Small intestine (tissue), 7 donors: Measurements from ENCODE around the gene PALLD. TPM values are rescaled to one million over a fixed set of nuclear protein-coding genes. Genes with fewer than 3 reads are reported as not detected.

Source experiments
- DNase-seq, 2 donors: peaks; one replicate each; pipeline versions ENCODE4 v3.0.0 to v3.0.0-alpha.2; 2013
- FAIRE-seq: peaks from 2 replicates; lab custom pipeline; 2012; peaks lifted over from hg19 to GRCh38; lab: Jason Lieb, UNC
- H3K27ac ChIP-seq, 3 donors: one replicate each; pipeline ENCODE4 v1.5.1; 2013; ENCODE audit warnings: low read length in 2 of 3, mild to moderate bottlenecking in 2 of 3, control low read depth in 1 of 3, inconsistent platforms in 1 of 3, low read depth in 1 of 3, moderate library complexity in 1 of 3
- H3K27me3 ChIP-seq, 3 donors: one replicate each; pipeline ENCODE4 v1.6.1; 2013; ENCODE audit warnings: low read length in 3 of 3, inconsistent platforms in 1 of 3; ENCODE audit not compliant: control insufficient read depth in 3 of 3, insufficient read depth in 3 of 3
- H3K36me3 ChIP-seq, 3 donors: one replicate each; pipeline ENCODE4 v1.6.1; 2013; ENCODE audit warnings: low read length in 3 of 3, inconsistent platforms in 1 of 3, low read depth in 1 of 3, mild to moderate bottlenecking in 1 of 3, moderate library complexity in 1 of 3; ENCODE audit not compliant: control insufficient read depth in 3 of 3, insufficient read depth in 2 of 3
- H3K4me1 ChIP-seq, 3 donors: one replicate each; pipeline ENCODE4 v1.6.1; 2013; ENCODE audit warnings: low read length in 2 of 3, inconsistent platforms in 1 of 3, low read depth in 1 of 3, mild to moderate bottlenecking in 1 of 3, moderate library complexity in 1 of 3; ENCODE audit not compliant: control insufficient read depth in 3 of 3, insufficient read depth in 2 of 3
- H3K4me3 ChIP-seq, 3 donors: one replicate each; pipeline ENCODE4 v1.5.1; 2013; ENCODE audit warnings: low read length in 3 of 3, control low read depth in 1 of 3, inconsistent platforms in 1 of 3, low read depth in 1 of 3, mild to moderate bottlenecking in 1 of 3, moderate library complexity in 1 of 3
- H3K9me3 ChIP-seq, 2 donors: one replicate each; pipeline ENCODE4 v1.6.1; 2013; ENCODE audit warnings: low read depth in 1 of 2, low read length in 1 of 2; ENCODE audit not compliant: control insufficient read depth in 2 of 2, insufficient read depth in 1 of 2
- WGBS, 3 donors: extraction: QIAGEN DNeasy Blood & Tissue Kit; methylation state at CpG; one replicate each; pipeline ENCODE4 v1.1.7; 2013; 5-methylcytosine and 5-hydroxymethylcytosine counted together
- polyA plus RNA-seq, 4 donors: library from polyadenylated mRNA; stranded (reverse) in 3 of 4; unstranded in 1 of 4; fragments of 200-250 nt in 3 of 4; fragments of 120-200 nt in 1 of 4; gene quantifications; one replicate each; pipeline versions ENCODE4 v1.2.1 to v1.2.3, GENCODE V29; 2013
- donor health status: healthy with polysubstance abuse.
- donor health status: control.
- donor health status: control.
- donor health status: Bipolar disorder and iron deficiency.
- donor health status: healthy.

The PALLD gene
- polyA plus RNA-seq, 4 donors = 31.3 to 58.9 (median 38.0) TPM

GRCh38 chr4:168794092-168794707, 297.3 kb downstream of the PALLD start:
- Histone ChIP-seq H3K27ac (no peak overlapping the region), H3K4me1 (peaks cover 2 to 28% (median 3%) of the 10 kb centered on the region in 3 donors), H3K9me3 (peaks cover 0 to 2% of the 10 kb centered on the region in 2 donors), H3K4me3 (no peak overlapping the region), H3K36me3 (peaks cover 0 to 4% (median 0%) of the 10 kb centered on the region in 3 donors), H3K27me3 (no peaks in the 10 kb centered on the region)
- WGBS, 3 donors = 85 to 96% (median 91%) methylated on average over 20 of the region's 20 CpGs
- FAIRE-seq = no peak
- no peak for DNase-seq

- Histone ChIP-seq H3K4me1 (peaks cover 2 to 28% (median 3%) of the 10 kb centered on the region in 3 donors), H3K27me3 (no peaks in the 10 kb centered on the region), H3K36me3 (peaks cover 0 to 4% (median 0%) of the 10 kb centered on the region in 3 donors), H3K27ac (no peak overlapping the region), H3K4me3 (no peak overlapping the region), H3K9me3 (peaks cover 0 to 2% of the 10 kb centered on the region in 2 donors)
- WGBS, 3 donors = 90 to 96% (median 94%) methylated on average over 3 of the region's 3 CpGs
- FAIRE-seq (no peak), DNase-seq (no peak)
Measured at GRCh38 chr4:168794881-168795280, 298.0 kb downstream of the PALLD start.

GRCh38 chr4:168795346-168795745, 298.5 kb downstream of the PALLD start:
- DNase-seq (no peak), FAIRE-seq (no peak)
- peaks cover 0 to 2% of the 10 kb centered on the region in 2 donors for H3K9me3 ChIP-seq
- H3K27ac ChIP-seq = peak overlapping the region in 1 of 3 donors; percentile 40
- no peak overlapping the region for H3K4me3 ChIP-seq
- no peaks in the 10 kb centered on the region for H3K27me3 ChIP-seq
- 92 to 97% (median 97%) methylated on average over 1 of the region's 1 CpG for WGBS, 3 donors
- H3K36me3 ChIP-seq = peaks cover 0 to 4% (median 0%) of the 10 kb centered on the region in 3 donors
- H3K4me1 ChIP-seq = peaks cover 2 to 28% (median 3%) of the 10 kb centered on the region in 3 donors

GRCh38 chr4:168796362-168797106, 299.7 kb downstream of the PALLD start:
- no peak overlapping the region for H3K4me3 ChIP-seq
- peaks cover 0 to 4% (median 0%) of the 10 kb centered on the region in 3 donors for H3K36me3 ChIP-seq
- H3K27me3 ChIP-seq = no peaks in the 10 kb centered on the region
- FAIRE-seq (peak; percentile 71), DNase-seq (peak; percentile 78 to 87)
- 21 to 63% (median 36%) methylated on average over 5 of the region's 5 CpGs for WGBS, 3 donors
- peak overlapping the region; percentile 24 to 78 (median 45) for H3K27ac ChIP-seq
- H3K9me3 ChIP-seq = peaks cover 0 to 2% of the 10 kb centered on the region in 2 donors
- H3K4me1 ChIP-seq = peaks cover 2 to 28% (median 3%) of the 10 kb centered on the region in 3 donors

- WGBS, 3 donors = 46 to 59% (median 56%) methylated on average over 4 of the region's 4 CpGs
Measured at GRCh38 chr4:168797194-168797593, 300.3 kb downstream of the PALLD start.

GRCh38 chr4:168797738-168798375, 301.0 kb downstream of the PALLD start:
- Histone ChIP-seq H3K27ac (peak overlapping the region in 2 of 3 donors; percentile 32 to 78), H3K36me3 (peaks cover 0 to 4% (median 0%) of the 10 kb centered on the region in 3 donors), H3K4me1 (peaks cover 2 to 28% (median 3%) of the 10 kb centered on the region in 3 donors), H3K27me3 (no peaks in the 10 kb centered on the region), H3K4me3 (no peak overlapping the region), H3K9me3 (peaks cover 0 to 2% of the 10 kb centered on the region in 2 donors)
- DNase-seq (no peak), FAIRE-seq (no peak)
- WGBS, 3 donors = 70 to 90% (median 87%) methylated on average over 5 of the region's 5 CpGs

More at GRCh38 chr4:168797194-168797593, 300.3 kb downstream of the PALLD start:
- Histone ChIP-seq H3K4me1 (peaks cover 2 to 28% (median 3%) of the 10 kb centered on the region in 3 donors), H3K4me3 (no peak overlapping the region), H3K27me3 (no peaks in the 10 kb centered on the region), H3K27ac (peak overlapping the region in 2 of 3 donors; percentile 32 to 78), H3K36me3 (peaks cover 0 to 4% (median 0%) of the 10 kb centered on the region in 3 donors), H3K9me3 (peaks cover 0 to 2% of the 10 kb centered on the region in 2 donors)
- no peak for FAIRE-seq
- DNase-seq = no peak

- Histone ChIP-seq H3K4me3 (no peak overlapping the region), H3K27ac (no peak overlapping the region), H3K36me3 (no peaks in the 10 kb centered on the region), H3K27me3 (no peaks in the 10 kb centered on the region), H3K4me1 (peaks cover 2 to 25% (median 3%) of the 10 kb centered on the region in 3 donors), H3K9me3 (no peaks in the 10 kb centered on the region)
- FAIRE-seq = no peak
- WGBS, 3 donors = 88 to 90% (median 90%) methylated on average over 2 of the region's 2 CpGs
- no peak for DNase-seq
Measured at GRCh38 chr4:168800926-168801325, 304.1 kb downstream of the PALLD start.

GRCh38 chr4:168802222-168802621, 305.4 kb downstream of the PALLD start:
- Histone ChIP-seq H3K36me3 (no peaks in the 10 kb centered on the region), H3K4me3 (no peak overlapping the region), H3K4me1 (peaks cover 0 to 13% (median 2%) of the 10 kb centered on the region in 3 donors), H3K27ac (no peak overlapping the region), H3K9me3 (no peaks in the 10 kb centered on the region), H3K27me3 (no peaks in the 10 kb centered on the region)
- 96 to 97% (median 97%) methylated on average over 4 of the region's 4 CpGs for WGBS, 3 donors
- FAIRE-seq (no peak), DNase-seq (no peak)
